ENCODE measurements around the gene RRP36.

RRP36 gene

DNA sequence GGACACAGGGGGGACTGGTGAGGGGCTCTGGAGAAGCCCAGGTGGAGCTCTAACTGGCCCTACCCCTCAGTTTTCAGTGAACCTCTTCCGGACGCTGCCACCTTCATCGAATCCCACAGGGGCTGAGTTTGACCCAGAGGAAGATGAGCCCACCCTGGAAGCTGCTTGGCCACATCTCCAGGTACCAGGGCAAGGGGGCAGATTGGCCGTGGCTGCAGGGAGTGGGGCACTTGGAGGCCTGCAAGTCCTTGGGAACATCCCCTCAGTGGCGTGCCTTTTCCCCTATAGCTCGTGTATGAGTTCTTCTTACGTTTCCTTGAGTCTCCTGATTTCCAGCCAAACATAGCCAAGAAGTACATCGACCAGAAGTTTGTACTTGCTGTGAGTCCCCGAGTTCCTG is 14.3 kb upstream of the RRP36 start:
- no peak for DNase-seq

DNA sequence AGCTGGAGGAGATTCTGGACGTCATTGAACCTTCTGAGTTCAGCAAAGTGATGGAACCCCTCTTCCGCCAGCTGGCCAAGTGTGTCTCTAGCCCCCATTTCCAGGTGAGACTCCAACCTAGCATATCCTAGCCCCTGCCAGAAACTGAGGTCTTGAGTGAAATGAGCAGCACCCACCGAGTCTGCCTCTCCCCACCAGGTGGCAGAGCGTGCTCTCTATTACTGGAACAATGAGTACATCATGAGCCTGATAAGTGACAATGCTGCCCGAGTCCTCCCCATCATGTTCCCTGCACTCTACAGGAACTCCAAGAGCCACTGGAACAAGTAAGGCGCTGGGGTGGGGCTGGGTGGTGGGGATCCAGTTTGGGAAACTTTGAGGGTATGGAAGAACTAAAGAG is 12.3 kb upstream of the RRP36 start:
- peak; percentile 32 for DNase-seq

DNA sequence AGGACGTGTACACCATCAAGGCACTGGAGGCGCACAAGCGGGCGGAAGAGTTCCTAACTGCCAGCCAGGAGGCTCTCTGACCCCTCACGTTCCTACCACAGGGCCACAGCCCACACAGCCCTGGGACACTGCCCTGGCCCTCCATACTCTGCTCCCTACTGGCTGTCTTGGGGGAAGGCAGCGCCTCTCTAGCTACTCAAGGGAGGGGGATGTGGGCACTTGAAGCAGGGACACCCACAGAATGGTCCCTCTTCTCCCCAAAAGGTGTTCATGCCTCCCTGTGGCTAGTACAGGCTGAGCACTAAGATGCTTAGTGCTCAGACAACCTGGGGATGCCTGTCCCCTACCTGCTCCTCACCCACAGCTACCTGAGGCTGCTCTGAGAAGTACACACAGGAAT is 10.2 kb upstream of the RRP36 start:
- no peak for DNase-seq

DNA sequence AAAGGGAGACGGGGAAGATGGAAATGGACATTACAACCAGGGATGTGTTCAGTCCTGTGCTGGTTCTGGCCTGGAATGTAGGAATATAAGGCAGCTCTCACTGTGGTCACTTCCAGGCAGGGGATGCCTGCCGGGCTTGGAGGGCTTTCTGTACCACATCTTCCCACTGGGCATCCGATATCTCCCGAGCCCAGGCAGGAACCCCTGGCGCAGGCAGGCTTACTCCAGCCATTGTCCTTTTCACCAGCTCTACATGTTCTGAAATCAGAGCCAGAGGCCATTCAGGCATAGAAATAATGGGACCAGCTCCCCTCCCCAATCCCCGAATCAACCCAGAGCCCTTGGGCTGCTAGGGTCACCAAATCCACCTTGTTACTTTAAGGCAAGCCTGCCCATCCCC is 9.1 kb upstream of the RRP36 start:
- no peak for DNase-seq

DNA sequence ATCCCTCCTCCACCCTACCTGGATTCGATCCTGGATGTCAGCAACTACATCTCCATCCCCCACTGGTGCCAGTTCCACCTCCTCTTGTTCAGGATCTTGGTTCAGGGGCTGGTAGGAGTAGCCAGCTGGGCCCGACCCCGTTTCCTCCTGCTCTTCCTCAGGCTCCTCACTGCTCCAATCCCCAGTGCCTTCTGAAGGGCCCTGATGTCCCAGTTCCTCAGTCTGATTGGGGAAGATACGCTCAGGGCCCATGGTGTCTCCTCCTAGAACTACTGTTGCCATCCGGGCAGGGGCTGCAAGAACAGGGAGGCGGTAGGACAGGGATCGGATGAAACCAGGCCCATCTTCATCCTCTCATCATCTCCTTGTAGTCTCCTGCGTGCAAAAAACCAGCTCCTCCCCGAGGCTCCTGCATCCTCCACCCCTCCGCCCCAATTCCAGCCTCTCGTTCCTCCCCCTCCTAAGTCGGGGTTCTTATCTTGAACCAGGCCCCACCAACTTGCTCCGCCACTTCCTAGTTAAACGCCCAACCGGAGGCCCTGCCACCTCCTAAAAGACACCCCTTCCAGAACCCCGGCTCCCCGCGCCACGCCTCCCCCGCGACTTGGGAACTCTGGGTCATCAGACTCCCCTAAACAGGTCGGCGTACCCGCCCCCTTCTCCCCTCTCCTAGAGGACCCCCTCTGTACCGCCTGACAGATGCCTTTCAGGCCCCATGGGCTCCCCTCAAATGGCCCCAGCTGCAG is 8.2 kb upstream of the RRP36 start:
- DNase-seq, result peak; percentile 66

DNA sequence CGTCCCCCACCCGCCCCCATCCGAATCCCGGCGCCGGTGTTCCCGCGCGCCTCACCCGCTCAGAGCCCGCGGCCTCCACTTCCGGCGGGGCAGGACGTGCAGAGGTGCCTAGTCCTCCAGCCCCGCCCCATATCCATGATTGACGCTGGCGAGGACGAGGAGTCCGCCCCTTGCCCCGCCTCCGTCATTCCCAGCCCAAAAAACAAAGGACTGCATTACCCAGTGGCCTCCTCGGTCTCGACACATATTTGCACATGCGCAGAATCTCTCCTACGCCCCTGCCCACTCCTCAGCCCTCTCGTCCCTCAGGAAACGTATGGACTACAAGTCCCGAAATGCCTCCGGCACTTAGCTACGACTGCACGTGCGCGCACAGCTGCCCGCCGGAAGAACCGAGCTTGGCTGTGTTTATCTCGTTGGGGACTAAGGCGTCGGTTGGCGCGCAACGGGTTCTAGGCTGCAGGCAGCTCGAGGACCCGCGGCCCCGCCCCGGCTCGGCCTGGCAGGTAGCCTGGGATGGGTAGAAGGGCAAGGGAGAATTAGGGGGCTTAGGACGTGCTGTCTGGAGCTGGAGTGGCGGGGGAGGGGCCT is 7.5 kb upstream of the RRP36 start, which contains the start of the genes KLHDC3 and MEA1:
Gene KLHDC3 (plus strand): TSS at position 407 of the 591 bp plus-strand sequence. CDS start 2,944 bp downstream, outside the sequence.
Gene MEA1 (minus strand): TSS at position 104 of the 591 bp plus-strand sequence. CDS start 133 bp downstream, outside the sequence.
- DNase-seq, result peak; percentile 100

DNA sequence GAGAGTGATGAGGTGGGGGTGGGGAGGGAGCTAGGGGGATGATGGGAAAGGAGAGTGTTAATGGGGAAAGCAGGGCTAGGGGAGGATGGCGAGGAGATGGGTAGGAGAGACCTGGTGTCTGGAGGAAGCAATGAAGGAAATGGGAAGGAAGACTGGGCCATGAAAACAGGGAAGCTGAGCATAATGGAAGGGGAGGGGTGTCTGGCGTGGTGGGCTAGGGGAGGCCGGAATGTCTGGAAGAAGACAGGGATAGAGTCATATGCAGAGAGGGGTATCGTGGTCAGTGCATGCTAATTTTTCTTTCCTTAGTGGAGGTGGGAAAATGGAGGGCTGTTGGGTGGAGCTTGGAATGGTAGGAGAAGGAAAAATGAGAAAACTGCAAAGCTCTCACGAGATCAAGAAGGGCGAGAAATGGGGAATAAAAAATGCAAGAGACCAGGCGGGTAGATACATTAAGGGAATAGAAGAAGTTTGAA is 7.0 kb upstream of the RRP36 start:
- peak; percentile 45 for DNase-seq

DNA sequence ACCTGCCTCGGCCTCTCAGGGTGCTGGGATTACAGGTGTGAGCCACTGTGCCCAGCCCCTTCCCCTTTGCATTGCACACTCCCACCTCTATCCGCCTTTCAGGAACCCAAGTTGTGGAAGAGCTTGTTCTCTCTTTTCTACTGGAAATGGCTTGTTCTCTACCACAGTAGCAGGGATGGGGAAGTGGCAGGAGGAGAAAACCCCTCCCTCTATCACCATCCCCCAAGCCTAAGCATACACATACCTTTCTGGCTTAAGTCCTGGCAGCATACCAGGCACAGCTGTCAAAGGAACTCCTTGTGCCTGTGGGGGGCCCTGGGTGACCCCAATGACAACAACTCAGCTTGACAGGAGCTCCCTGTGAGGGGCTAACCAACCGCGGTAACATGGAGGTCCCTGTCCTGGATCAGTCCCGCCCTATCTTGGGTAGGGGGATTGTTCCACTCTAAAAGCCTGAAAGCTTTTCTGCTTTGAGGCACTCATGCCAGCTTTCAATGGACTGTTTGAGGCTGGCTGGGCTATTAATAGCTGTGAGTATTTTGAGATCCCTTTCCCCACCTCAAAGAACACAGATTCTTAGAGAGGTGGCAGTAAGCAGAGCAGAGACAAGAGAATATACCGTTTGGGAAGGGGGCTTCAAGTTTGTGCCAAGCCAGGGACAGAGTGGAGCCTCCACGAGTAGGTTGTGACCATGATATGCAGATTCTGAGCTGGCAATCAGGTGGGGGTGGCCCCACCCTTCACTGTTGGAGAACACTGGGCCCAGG is 5.1 kb upstream of the RRP36 start:
- DNase-seq, result no peak

DNA sequence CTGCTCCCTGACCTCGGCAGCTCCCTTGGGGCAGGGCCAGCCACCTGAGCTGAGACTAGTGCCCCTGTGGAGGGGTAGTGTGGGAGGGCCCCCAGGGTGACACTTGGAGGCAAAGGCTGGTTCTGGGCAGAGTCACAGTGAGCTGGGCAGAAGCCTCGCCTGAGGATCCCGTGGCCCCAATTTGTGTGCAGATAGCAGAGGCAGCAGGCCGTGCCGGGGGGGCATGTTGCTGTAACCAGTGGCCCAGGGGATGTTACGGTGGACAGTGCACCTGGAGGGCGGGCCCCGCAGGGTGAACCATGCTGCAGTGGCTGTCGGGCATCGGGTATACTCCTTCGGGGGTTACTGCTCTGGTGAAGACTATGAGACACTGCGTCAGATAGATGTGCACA is 4.5 kb upstream of the RRP36 start:
- DNase-seq, result no peak

DNA sequence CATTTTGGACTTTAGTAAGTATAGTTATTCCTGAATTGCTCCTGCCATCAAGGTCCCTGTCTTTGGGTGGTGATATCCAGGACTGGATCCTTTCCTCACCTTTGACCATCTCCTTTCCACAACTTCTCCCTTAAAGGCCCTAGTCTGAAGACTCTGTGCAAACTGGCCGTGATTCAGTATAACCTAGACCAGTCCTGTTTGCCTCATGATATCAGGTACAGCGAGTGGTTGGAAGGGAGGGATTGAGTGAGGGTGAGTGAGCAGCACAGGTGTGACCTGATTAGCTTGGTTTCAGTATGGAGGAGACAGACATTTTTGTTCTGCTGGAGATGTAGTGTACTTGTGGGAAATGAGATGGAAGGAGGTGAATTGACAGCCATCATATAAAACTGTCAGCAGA is 2.3 kb upstream of the RRP36 start:
- DNase-seq, result no peak

DNA sequence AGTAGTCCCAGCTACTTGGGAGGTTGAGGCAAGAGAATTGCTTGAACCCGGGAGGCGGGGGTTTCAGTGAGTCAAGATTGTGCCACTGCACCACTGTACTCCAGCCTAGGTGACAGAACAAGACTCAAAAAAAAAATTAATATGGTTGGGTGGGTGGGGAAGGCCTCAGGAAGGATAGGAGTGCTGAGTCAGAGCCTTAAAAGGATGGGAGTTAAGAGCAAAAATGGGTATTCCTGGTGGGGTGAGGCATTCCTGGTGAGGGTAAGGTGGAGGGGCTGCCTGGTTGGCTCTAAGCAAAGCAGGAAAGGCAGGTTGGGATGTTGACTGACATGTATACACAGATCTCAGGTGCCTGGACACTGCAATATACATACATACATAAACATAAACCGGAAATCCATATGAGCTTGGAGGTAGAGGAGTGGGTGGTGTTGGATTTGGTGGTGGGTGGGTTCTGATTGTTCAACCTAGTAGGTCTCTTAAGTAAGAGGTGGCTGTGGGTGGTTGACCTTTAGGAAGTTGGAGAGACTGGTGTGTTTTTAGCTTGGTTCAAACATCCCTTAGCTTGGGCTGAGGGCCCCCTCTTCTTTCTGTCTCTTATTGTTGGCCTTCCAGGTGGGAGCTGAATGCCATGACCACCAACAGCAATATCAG is 1.2 kb upstream of the RRP36 start:
- no peak for DNase-seq

DNA sequence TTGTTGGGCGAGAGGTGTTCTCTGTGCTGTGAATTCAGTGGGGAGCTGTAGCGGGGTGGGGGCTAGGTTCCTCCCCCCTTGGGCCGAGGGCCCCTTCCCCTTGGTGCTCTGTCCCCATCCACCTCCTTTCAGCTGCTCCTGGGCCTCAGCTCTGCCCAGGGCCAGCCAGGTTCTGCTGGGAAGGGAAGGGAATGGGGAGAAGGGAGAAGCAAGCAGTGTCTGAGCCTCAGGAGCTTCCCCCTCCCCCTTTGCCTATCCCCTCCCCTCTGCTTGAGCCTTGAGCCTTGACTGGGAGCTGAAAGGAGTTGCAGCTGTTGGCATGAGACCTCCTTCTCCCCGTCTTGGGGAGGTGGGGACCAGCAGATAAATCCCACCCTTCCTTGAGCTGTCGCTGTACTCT is 576 bp upstream of the RRP36 start:
- DNase-seq, result peak; percentile 18

DNA sequence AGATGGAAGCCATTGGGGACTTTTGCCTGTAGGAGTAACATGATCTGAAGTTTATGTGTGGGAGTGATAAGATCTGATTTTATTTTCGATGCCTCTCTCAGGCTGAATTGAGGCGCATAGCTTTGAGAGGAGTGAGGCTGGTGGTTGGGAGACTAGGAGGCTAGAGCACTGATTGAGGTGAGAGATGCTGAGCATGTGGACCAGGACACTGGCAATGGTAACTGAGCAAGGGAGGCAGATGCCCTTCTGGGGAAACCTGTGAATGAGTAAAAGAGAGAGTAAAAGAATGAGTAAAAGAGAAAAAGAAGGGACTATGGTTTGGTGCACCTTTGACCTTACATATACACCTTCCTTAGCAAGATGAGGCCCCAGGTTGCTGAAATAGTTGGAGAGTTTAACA is 3.0 kb downstream of the RRP36 start:
- no peak for DNase-seq

DNA sequence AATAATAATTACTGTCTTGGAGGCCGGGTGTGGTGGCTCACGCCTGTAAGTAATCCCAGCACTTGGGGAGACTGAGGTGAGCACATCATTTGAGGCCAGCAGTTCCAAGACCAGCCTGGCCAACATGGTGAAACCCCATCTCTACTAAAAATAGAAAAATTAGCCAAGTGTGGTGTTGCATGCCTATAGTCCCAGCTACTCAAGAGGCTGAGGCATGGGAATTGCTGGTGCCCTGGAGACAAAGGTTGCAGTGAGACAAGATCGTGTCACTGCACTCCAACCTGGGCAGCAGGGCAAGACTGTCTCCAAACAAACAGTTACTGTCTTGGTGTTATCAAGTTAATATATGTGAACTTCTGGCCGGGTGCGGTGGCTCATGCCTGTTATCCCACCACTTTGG is 4.9 kb downstream of the RRP36 start:
- no peak for DNase-seq

DNA sequence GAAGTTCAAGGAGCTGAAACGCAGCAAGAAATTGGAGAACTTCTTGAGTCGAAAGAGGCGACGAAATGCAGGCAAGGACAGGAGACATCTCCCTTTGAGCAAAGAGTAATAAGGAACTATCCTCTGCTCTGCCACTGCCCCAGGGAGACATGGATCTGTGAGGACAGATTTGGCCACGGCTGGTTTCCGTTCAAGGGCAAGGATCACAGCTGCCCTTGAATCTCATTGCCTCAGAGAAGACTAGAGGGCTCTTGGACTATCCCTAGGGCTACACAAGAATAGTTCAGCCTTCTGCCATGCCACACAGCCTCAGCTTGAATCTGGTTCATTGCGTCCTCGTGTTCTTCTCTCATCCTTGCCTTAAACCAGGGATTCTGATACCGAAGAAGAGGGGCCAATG is 7.7 kb downstream of the RRP36 start:
- no peak for DNase-seq

DNA sequence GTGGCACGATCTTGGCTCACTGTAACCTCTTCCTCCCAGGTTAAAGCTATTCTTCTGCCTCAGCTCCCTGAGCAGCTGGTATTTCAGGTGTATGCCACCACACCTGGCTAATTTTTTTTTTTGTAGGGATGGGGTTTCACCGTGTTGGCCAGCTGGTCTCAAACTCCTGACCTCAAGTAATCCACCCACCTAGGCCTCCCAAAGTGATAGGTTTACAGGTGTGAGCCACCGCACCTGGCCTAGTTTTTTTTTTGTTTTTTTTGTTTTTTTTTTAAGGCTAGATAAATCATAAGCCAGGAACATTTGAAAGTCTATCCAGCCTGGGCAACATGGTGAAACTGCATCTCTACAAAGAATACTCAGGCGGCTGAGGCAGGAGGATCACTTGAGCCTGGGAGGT is 10.9 kb downstream of the RRP36 start:
- no peak for DNase-seq

DNA sequence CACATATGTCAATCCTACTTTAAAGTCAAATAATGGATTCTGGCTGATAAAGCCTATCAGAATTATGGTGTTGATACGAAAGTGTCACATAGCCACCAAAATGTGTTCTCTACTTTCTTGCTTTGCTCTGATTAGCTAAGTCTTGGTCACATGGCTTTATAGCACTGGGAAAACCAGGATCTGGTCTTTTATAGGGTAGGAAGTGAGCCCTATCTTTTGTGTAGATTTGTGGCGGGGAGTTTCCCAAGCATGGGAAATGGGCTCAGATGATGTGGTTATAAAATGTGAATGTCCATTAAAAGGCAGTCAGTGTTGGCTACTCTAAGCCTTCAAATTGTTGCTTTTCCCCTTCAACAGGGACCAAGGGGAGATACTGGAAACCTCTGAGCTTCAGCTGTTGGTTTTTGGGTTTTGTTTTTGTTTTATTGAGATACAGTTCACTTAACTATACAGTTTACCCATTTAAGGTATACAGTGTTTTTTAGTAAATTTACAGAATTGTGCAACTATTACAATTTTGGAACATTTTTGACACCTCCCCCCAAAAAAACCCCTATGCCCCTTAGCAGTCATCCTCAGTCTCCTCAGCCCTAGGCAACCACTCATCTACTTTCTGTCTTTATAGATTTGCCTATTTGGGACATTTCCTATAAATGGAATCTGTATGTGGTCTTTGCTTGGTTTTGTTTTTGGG is 12.2 kb downstream of the RRP36 start:
- DNase-seq, result no peak

DNA sequence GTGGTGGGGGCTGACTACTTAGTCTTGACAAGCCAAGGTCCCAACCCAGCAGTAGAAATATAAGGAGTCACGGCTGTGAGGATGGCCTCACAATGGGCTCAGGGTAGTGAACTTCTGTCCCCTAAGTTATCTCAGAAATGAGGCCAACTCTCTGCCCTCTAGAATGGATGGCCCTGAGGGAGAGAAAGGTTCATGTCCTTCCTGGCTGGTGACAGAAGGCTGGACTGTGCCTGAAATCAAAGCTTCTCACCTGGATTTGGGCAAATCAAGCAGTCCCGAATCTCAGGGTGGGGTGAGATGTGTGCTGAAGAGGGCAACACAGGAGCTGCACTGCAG is 12.7 kb downstream of the RRP36 start:
- no peak for DNase-seq

DNA sequence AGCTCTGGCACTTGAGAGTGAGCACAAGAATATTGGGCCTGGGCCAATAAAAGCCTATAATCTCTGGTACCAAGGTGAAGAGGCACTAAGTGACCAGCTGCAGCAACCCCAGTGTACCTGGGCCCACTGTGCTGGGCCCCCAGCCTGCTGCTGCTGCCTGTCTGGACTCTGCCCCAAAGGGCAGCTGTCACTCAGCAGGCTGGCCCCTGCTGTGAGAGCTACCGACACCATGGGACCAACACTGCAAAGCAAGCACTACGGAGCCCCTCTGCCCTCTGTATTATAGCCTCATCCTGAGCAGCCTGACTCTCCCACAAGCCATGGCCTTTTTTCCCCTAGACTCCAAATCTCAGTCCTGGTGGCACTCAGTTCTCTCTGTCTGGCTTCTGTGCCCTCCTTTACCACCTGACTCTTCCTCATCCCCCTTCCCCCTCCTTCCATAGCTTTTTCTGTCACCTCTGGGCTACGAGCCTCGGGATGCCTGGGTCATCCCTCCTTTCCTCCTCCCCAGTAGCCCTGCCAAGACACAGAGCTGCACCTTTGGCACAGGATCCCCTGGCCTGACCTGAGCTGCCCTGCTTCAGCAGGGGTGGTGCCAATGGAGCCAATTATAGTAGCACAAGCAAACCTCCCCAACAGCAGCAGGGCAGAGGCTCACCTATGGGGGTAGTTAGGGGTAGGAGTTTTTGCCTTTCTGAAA is 14.2 kb downstream of the RRP36 start:
- no peak for DNase-seq

DNA sequence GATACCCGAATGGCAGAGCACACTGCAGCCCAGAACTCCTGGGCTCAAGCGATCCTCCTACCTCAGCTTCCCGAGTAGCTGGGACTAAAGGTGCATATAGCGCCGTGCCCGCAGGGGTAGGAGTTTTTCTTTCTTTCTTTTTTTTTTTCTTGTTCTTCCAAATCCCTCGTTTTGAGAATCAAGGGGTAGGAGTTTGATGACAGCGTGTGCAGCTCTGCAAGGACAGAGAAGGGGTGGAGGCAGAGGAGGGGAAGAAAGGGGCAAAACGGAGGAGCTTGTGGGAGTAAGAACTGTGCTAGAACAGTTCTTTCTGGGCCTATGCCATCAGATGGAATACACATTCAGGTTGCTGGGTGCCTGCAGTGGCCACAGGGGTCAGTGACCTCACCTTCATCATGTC is 15.3 kb downstream of the RRP36 start:
- DNase-seq, result no peak

DNA sequence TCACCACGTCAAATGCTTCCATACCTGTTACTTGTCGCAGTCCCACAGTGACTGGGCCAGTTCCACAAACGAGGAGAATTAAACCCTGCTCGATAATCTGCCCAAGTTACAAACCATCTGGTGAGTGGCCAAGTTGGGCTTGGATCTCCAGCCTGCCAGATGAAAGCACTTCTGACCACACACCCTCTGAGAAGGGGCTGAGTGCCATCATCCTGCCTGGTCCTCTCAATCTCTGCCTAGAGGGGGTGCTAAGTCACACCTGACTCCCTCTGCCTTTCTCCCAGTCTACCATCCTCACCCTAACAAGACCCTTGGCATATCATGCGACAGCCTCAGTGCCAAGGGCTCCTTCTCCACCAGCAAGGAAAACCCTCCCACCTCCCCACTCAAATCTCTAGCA is 15.8 kb downstream of the RRP36 start:
- DNase-seq, result no peak

DNA sequence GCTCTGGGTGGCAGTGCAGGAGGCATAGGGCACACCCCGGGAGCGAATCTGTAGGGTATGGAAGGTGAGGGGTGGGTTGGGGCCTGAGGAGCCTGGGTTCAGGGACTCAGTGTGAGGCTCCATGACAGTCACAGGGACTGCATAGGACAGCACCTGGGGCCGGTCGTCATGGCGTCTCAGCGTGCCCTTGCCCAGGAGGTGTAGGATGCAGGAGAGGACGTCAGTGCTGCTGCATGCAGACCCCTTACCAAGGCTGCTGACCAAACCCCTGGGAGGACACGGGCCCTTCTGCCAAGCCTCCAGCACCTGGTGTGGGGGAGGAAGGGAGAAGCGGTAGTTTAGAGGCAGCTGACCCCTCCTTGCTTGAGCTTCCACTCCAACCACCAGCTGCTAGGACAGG is 16.3 kb downstream of the RRP36 start:
- DNase-seq, result no peak
